Measurements from ENCODE around the gene PRLHR. TPM values are rescaled to one million over a fixed set of nuclear protein-coding genes. Genes with fewer than 3 reads are reported as not detected.
A peak's percentile ranks its signal among the peaks of the same experiment; 100 is the strongest.

The PRLHR gene
- total and polyA plus RNA-seq, 2 of the 4 experiments (the other 2 are of a cell fraction): not detected

- Histone ChIP-seq H3K23ac (ENCODE audit: low read depth, low read length) (no peak overlapping the region), H3K9me1 (ENCODE audit: insufficient read depth, low read length) (no peaks in the 10 kb centered on the region), H2BK5ac (ENCODE audit: low read depth, low read length, poor library complexity, severe bottlenecking) (no peak overlapping the region), H2BK120ac (ENCODE audit: low read depth, low read length) (no peak overlapping the region), H2AFZ (replicated peaks; ENCODE audit: low read length, poor library complexity) (no peak overlapping the region), H3K4me3 (ENCODE audit: insufficient read depth, low read depth, low read length) (no peak overlapping the region), H3K79me1 (ENCODE audit: low read depth in 1 of 2, low read length in 2 of 2) (no peaks in the 10 kb centered on the region), H3K56ac (ENCODE audit: extremely low read depth, insufficient read depth, low read length) (no peak overlapping the region), H3K4me2 (ENCODE audit: low read depth, low read length) (no peak overlapping the region), H4K20me1 (ENCODE audit: insufficient read depth, low read length) (no peaks in the 10 kb centered on the region), H3K27ac (ENCODE audit: insufficient read depth, low read length) (no peak overlapping the region), H3K36me3 (ENCODE audit: control insufficient read depth, insufficient read depth, low read length) (no peaks in the 10 kb centered on the region), H4K5ac (ENCODE audit: low read depth, low read length) (no peak overlapping the region), H3K9ac (ENCODE audit: low read depth, low read length) (no peak overlapping the region), H3K4ac (ENCODE audit: low read depth, low read length) (no peak overlapping the region), H3K18ac (ENCODE audit: low read depth, low read length) (no peak overlapping the region), H4K91ac (ENCODE audit: insufficient read depth, low read depth, low read length) (no peak overlapping the region), H3K27me3 (ENCODE audit: control insufficient read depth, insufficient read depth, low read length) (peaks cover 18% of the 10 kb centered on the region), H2AK5ac (ENCODE audit: low read depth, low read length) (no peak overlapping the region), H3K14ac (replicated peaks; ENCODE audit: low read depth, low read length) (no peak overlapping the region), H2BK20ac (ENCODE audit: low read depth, low read length) (no peak overlapping the region), H3K4me1 (ENCODE audit: control insufficient read depth, insufficient read depth, low read length) (no peaks in the 10 kb centered on the region), H2BK15ac (ENCODE audit: low read depth, low read length) (no peak overlapping the region), H3K9me3 (ENCODE audit: control insufficient read depth, insufficient read depth, low read length) (peaks cover 3% of the 10 kb centered on the region; the same call in 1 of the 2 replicates), H4K8ac (ENCODE audit: low read depth in 2 of 2, low read length in 2 of 2) (no peak overlapping the region), H2AK9ac (replicated peaks; ENCODE audit: low read depth, low read length, poor library complexity) (no peak overlapping the region)
- intact Hi-C loops (cut with micrococcal nuclease): no loop called here
- WGBS, 2 experiments (ENCODE audit: extremely low coverage in 2 of 2, insufficient read length in 1 of 2): 18% methylated on average over 46 of the region's 70 CpGs; no CpG with 5 or more reads in 1 of the 2 experiments
- no TSS peak for BruUV-seq (replicated peaks)
- dilution Hi-C loops (cut with HindIII; ENCODE audit: low sequenced_read_pairs, unreplicated experiment): no loop called here
- CTCF ChIA-PET: no interaction called here
- DNase-seq (peak; percentile 21), ATAC-seq (ENCODE audit: low read depth) (peak; percentile 51)
- TF ChIP-seq MXI1 (IDR thresholded peaks at IDR 0.05; ENCODE audit: borderline replicate concordance, low read depth, low read length): peak; percentile 66; the same call in 1 of the 2 replicates
- TF ChIP-seq MAZ (IDR thresholded peaks at IDR 0.05; ENCODE audit: borderline replicate concordance, low read depth, low read length): no peak
- TF ChIP-seq USF2 (IDR thresholded peaks at IDR 0.05; ENCODE audit: low read depth, low read length): 0 out of 2 replicates have a peak, but pooled peaks have one; percentile 11
- peak; percentile 17; the same call in 1 of the 2 replicates for TF ChIP-seq SMC3 (IDR thresholded peaks at IDR 0.05; ENCODE audit: low read depth, low read length)
- TF ChIP-seq RFX5 (IDR thresholded peaks at IDR 0.05; ENCODE audit: low read depth, low read length): no peak
- TF ChIP-seq CTCF (conservative IDR thresholded peaks at IDR 0.05; ENCODE audit: low read depth, low read length): peak; percentile 23; the same call in 1 of the 2 replicates
- TF ChIP-seq RAD21 (IDR thresholded peaks at IDR 0.05; ENCODE audit: low read length): peak; percentile 28; the same call in 1 of the 2 replicates
- no peak for TF ChIP-seq BHLHE40 (IDR thresholded peaks at IDR 0.05; ENCODE audit: low read depth, low read length)
- POLR2A ChIA-PET (ENCODE audit: unreplicated experiment): no interaction called here
- in situ Hi-C loops (cut with MboI; ENCODE audit: low sequenced_read_pairs): no loop called here
These were observed 920 bp downstream of the PRLHR start for GRCh38 chr10:118594392-118595063.
